Hematopoietic multipotent progenitor cell treated with erythropoietin and hydrocortisone succinate and interleukin-3 and kit ligand, for 4 days (in vitro differentiated cells): ENCODE measurements around the gene KLRD1.
"Not testable (repeated sequence)": the region's sequence is repeated elsewhere in the genome, so short reads cannot be mapped to it uniquely, and the experiment has no call there.

Experiments used
- DNase-seq: peaks from one replicate; pipeline ENCODE4 v3.0.0-alpha.2; 2015

Gene KLRD1

GRCh38 chr12:10369557-10370415 lies 62.1 kb downstream of the KLRD1 start:
- no peak for DNase-seq

- DNase-seq = not testable (repeated sequence)
Observed at GRCh38 chr12:10371893-10372535, 64.3 kb downstream of the KLRD1 start.

GRCh38 chr12:10372559-10372958 lies 64.9 kb downstream of the KLRD1 start:
- DNase-seq = peak; percentile 36

GRCh38 chr12:10374624-10375018 lies 67.0 kb downstream of the KLRD1 start:
- DNase-seq = no peak

GRCh38 chr12:10378737-10379136 lies 71.1 kb downstream of the KLRD1 start:
- not testable (repeated sequence) for DNase-seq
